CD4-positive, alpha-beta T cell treated with Interleukin-10 for 1 hour (primary cell): ENCODE data around the gene ATXN7L2.

ENCODE experiments used
- DNase-seq: peaks from one replicate; pipeline ENCODE4 v3.0.0-alpha.2; 2020

ATXN7L2 gene

GRCh38 chr1:109478806-109479205, 4.9 kb upstream of the ATXN7L2 start:
- DNase-seq, result peak; percentile 44

- no peak for DNase-seq
These were observed 4.4 kb upstream of the ATXN7L2 start for GRCh38 chr1:109479311-109479710.

- no peak for DNase-seq
These were observed 3.8 kb upstream of the ATXN7L2 start for GRCh38 chr1:109479901-109480300.

GRCh38 chr1:109481646-109482045, 2.1 kb upstream of the ATXN7L2 start:
- no peak for DNase-seq

- DNase-seq, result no peak
These were observed 1.5 kb upstream of the ATXN7L2 start for GRCh38 chr1:109482242-109482641.

GRCh38 chr1:109482791-109483671, 674 bp upstream of the ATXN7L2 start:
- DNase-seq, result peak; percentile 58

GRCh38 chr1:109484519-109484975, 842 bp downstream of the ATXN7L2 start:
- no peak for DNase-seq

GRCh38 chr1:109485001-109485400, 1.3 kb downstream of the ATXN7L2 start:
- no peak for DNase-seq

- DNase-seq, result no peak
These were observed 3.6 kb downstream of the ATXN7L2 start for GRCh38 chr1:109487261-109487660.

- DNase-seq, result no peak
These were observed 4.5 kb downstream of the ATXN7L2 start for GRCh38 chr1:109488201-109488600.

GRCh38 chr1:109488696-109489095, 5.0 kb downstream of the ATXN7L2 start:
- no peak for DNase-seq

GRCh38 chr1:109490029-109490933, 6.6 kb downstream of the ATXN7L2 start:
- peak; percentile 81 for DNase-seq

- DNase-seq, result no peak
These were observed 7.2 kb downstream of the ATXN7L2 start for GRCh38 chr1:109490934-109491302.

- no peak for DNase-seq
These were observed 7.7 kb downstream of the ATXN7L2 start for GRCh38 chr1:109491372-109491771.

- DNase-seq, result no peak
These were observed 9.1 kb downstream of the ATXN7L2 start for GRCh38 chr1:109492779-109493178.

GRCh38 chr1:109493227-109493626, 9.5 kb downstream of the ATXN7L2 start:
- DNase-seq, result no peak

GRCh38 chr1:109493805-109494539, 10.3 kb downstream of the ATXN7L2 start, which contains the start of gene CYB561D1:
CYB561D1 (plus strand) TSS chr1:109494094; CDS start chr1:109494140, 46 bp downstream.
- peak; percentile 89 for DNase-seq

- DNase-seq, result no peak
These were observed 12.0 kb downstream of the ATXN7L2 start for GRCh38 chr1:109495738-109496137.

GRCh38 chr1:109497449-109498160, 13.9 kb downstream of the ATXN7L2 start:
- no peak for DNase-seq

- DNase-seq, result peak; percentile 42
These were observed 14.6 kb downstream of the ATXN7L2 start for GRCh38 chr1:109498161-109498801.

GRCh38 chr1:109499081-109499480, 15.4 kb downstream of the ATXN7L2 start:
- DNase-seq, result no peak
